ENCODE data around the gene LARGE1.

Gene LARGE1

GRCh38 chr22:33272871-33273270 is 647.4 kb downstream of the LARGE1 start:
- FAIRE-seq: peak; percentile 91
- no peak for DNase-seq (ENCODE audit: insufficient read length, low spot score)
- TF ChIP-seq SPI1 (IDR thresholded peaks at IDR 0.05; ENCODE audit: low read depth, low read length): peak; percentile 45
- no peak for TF ChIP-seq POLR2A (IDR thresholded peaks at IDR 0.05; ENCODE audit: low read depth, low read length)

DNA sequence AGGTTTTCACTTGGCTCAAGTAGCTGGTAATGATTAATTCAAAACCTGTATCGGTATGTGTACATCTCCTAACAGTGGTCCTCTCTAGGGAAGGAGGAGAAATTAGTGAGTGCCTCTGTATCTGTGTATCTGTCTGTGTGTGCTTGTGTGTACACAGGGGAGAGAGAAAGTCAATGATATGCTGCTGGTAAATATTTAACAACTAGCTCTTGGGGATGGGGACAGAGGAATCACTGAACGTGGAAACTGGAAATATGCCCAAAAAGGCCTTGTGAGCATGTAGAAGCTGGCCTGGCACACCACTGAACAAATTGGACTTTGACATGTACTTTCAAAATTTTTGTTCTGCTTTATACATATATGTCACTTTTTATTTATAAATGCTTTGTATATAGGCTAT is 648.1 kb downstream of the LARGE1 start:
- peak; percentile 52 for FAIRE-seq
- no peak for DNase-seq (ENCODE audit: insufficient read length, low spot score)
- TF ChIP-seq SPI1 (IDR thresholded peaks at IDR 0.05; ENCODE audit: low read depth, low read length) (no peak), TAF1 (IDR thresholded peaks at IDR 0.05; ENCODE audit: low read depth, low read length) (no peak), POLR2AphosphoS5 (IDR thresholded peaks at IDR 0.05; ENCODE audit: low read depth, low read length) (no peak), POU2F2 (IDR thresholded peaks at IDR 0.05; ENCODE audit: low read depth, low read length) (no peak), PAX5 (IDR thresholded peaks at IDR 0.05; ENCODE audit: insufficient read depth, low read length, severe bottlenecking) (no peak), POLR2A (IDR thresholded peaks at IDR 0.05; ENCODE audit: low read depth, low read length) (no peak)

DNA sequence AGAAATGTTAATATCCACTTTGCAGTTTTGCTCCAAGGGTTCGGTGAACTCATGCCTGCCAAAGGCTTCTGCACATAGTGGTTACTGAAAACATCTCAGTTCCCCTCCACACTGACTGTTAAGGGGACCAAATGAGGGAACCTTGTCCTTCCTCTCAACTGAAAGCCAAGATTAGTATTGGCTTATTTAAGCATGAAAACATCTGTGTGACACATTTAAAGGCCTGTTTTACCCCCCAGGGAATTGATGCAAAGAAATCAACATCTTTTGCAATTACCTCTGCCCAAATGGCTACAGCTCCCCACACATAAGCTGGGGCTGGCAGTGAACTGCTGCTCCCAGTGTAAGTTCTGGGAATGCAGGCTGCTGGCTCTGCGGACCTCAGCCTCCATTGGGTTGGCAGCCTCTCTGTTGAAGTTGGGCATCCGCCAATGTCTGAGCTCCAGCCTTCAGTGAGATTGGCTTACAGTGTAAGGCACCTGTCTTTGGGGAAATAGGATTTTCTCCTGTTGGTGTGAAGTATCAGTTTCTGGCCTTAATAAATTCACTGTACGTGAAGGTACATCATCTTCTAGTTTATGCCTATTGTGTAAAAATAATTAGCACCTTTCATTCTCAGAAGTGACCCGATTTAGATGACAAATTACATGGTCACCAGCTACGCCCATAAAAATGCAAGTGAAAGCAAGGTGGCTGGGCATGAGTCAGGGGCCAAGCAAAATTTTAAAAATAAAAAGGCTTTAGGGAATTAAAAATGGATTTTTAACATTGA is 648.7 kb downstream of the LARGE1 start:
- peak; percentile 95 for FAIRE-seq
- TF ChIP-seq TAF1 (IDR thresholded peaks at IDR 0.05; ENCODE audit: low read depth, low read length) (no peak), SPI1 (IDR thresholded peaks at IDR 0.05; ENCODE audit: low read depth, low read length) (peak; percentile 98), PAX5 (IDR thresholded peaks at IDR 0.05; ENCODE audit: insufficient read depth, low read length, severe bottlenecking) (no peak), POLR2A (IDR thresholded peaks at IDR 0.05; ENCODE audit: low read depth, low read length) (no peak), POLR2AphosphoS5 (IDR thresholded peaks at IDR 0.05; ENCODE audit: low read depth, low read length) (no peak), POU2F2 (IDR thresholded peaks at IDR 0.05; ENCODE audit: low read depth, low read length) (0 out of 2 replicates have a peak, but pooled peaks have one; percentile 45)
- peak; percentile 28 for DNase-seq (ENCODE audit: insufficient read length, low spot score)

- FAIRE-seq (peak; percentile 33), DNase-seq (ENCODE audit: insufficient read length, low spot score) (no peak)
- TF ChIP-seq TAF1 (IDR thresholded peaks at IDR 0.05; ENCODE audit: low read depth, low read length) (no peak), SPI1 (IDR thresholded peaks at IDR 0.05; ENCODE audit: low read depth, low read length) (no peak), POLR2AphosphoS5 (IDR thresholded peaks at IDR 0.05; ENCODE audit: low read depth, low read length) (no peak), POLR2A (IDR thresholded peaks at IDR 0.05; ENCODE audit: low read depth, low read length) (no peak)
Observed at GRCh38 chr22:33270596-33270995, 649.7 kb downstream of the LARGE1 start.

DNA sequence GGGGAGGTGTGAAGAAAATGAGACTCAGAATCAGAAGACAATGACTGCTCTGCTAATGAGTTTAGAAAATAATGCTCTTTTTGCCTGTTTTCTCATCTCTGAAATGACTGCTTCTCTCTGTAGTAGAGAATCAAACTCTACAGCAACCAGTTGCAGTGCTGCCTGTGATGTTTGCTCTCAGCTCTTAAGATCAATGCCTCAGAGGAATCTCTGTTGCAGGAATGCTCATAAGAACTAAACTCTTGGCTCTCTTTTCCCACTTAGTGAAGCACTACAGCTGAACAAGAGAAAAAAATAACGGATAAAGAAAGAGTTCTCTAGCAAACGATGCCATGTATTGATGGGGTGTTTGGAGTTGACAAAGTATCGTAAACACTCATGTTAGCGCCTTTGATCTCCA is 658.6 kb downstream of the LARGE1 start:
- FAIRE-seq (no peak), DNase-seq (ENCODE audit: insufficient read length, low spot score) (no peak)
- no peak for TF ChIP-seq POU2F2 (IDR thresholded peaks at IDR 0.05; ENCODE audit: low read depth, low read length)
- TF ChIP-seq SPI1 (IDR thresholded peaks at IDR 0.05; ENCODE audit: low read depth, low read length): no peak
- TF ChIP-seq TAF1 (IDR thresholded peaks at IDR 0.05; ENCODE audit: low read depth, low read length): no peak
- no peak for TF ChIP-seq PAX5 (IDR thresholded peaks at IDR 0.05; ENCODE audit: insufficient read depth, low read length, severe bottlenecking)
- no peak for TF ChIP-seq POLR2A (IDR thresholded peaks at IDR 0.05; ENCODE audit: low read depth, low read length)
- TF ChIP-seq POLR2AphosphoS5 (IDR thresholded peaks at IDR 0.05; ENCODE audit: low read depth, low read length): no peak

DNA sequence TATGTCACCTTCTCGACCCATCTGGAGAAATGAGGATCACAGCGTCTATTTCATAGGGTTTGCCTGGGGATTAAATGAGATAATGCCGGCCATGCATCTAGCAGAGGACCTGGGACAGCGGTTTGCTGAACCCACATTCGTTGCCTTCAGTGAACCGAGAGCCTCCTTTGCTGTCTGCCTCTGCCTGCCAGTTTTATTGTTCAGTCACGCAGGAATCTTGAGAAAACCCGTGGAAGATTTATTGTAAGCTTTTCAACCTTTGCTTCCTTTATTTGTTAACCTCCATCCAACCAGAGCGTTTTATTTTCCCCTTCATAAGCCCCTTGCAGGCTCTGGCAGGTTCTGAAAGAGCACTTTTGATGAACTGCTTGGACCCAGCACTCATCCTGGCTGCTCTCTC is 659.8 kb downstream of the LARGE1 start:
- FAIRE-seq: no peak
- no peak for TF ChIP-seq SPI1 (IDR thresholded peaks at IDR 0.05; ENCODE audit: low read depth, low read length)
- no peak for TF ChIP-seq POU2F2 (IDR thresholded peaks at IDR 0.05; ENCODE audit: low read depth, low read length)
- no peak for TF ChIP-seq POLR2AphosphoS5 (IDR thresholded peaks at IDR 0.05; ENCODE audit: low read depth, low read length)
- TF ChIP-seq PAX5 (IDR thresholded peaks at IDR 0.05; ENCODE audit: insufficient read depth, low read length, severe bottlenecking): no peak
- TF ChIP-seq POLR2A (IDR thresholded peaks at IDR 0.05; ENCODE audit: low read depth, low read length): no peak
- no peak for TF ChIP-seq TAF1 (IDR thresholded peaks at IDR 0.05; ENCODE audit: low read depth, low read length)
- no peak for DNase-seq (ENCODE audit: insufficient read length, low spot score)

- peak; percentile 78 for FAIRE-seq
- TF ChIP-seq SPI1 (IDR thresholded peaks at IDR 0.05; ENCODE audit: low read depth, low read length) (peak; percentile 84), POU2F2 (IDR thresholded peaks at IDR 0.05; ENCODE audit: low read depth, low read length) (no peak)
- DNase-seq (ENCODE audit: insufficient read length, low spot score): no peak
Observed at GRCh38 chr22:33255791-33256190, 664.5 kb downstream of the LARGE1 start.

GRCh38 chr22:33248948-33249347 is 671.3 kb downstream of the LARGE1 start:
- no peak for TF ChIP-seq PAX5 (IDR thresholded peaks at IDR 0.05; ENCODE audit: insufficient read depth, low read length, severe bottlenecking)
- no peak for DNase-seq (ENCODE audit: insufficient read length, low spot score)
- FAIRE-seq: no peak

DNA sequence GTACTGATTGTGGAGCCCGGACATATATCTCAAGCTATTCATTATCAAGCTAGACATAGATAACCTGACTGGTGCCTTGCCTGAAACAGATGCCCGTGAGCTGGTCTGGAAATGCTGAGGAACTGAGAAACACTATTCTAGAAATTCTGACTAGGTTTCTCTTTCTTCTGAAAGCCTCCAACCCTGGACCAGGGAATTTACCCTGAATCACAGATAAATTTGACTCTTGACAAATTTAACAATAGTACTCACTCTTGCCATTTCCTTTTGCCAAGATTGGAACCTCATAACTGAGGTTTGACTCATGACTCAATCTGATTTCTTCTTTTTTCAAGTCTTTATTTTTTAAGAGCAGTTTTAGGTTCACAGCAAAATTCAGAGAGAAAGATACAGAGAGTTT is 672.5 kb downstream of the LARGE1 start:
- no peak for TF ChIP-seq TAF1 (IDR thresholded peaks at IDR 0.05; ENCODE audit: low read depth, low read length)
- TF ChIP-seq PAX5 (IDR thresholded peaks at IDR 0.05; ENCODE audit: insufficient read depth, low read length, severe bottlenecking): no peak
- TF ChIP-seq POLR2AphosphoS5 (IDR thresholded peaks at IDR 0.05; ENCODE audit: low read depth, low read length): no peak
- peak; percentile 96 for TF ChIP-seq SPI1 (IDR thresholded peaks at IDR 0.05; ENCODE audit: low read depth, low read length)
- DNase-seq (ENCODE audit: insufficient read length, low spot score) (peak; percentile 18), FAIRE-seq (peak; percentile 62)

DNA sequence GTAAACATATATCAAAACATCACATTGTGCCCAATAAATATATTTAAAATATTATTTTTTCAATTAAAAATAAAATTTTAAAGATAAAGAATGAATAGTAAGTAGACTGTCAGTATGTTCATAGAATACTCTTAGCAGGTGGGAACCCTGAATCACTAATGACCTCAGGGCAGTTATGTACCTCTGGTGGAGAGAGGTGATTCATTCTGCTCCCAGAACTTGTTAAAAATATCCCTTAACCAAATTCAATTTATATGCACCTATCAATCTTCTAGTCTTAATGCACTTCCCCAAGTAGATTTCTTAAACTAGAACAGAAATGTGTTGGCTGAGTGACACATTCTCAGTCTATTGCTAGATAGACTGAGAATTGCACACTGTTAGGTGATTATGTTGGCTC is 678.2 kb downstream of the LARGE1 start:
- FAIRE-seq: no peak
- no peak for TF ChIP-seq POU2F2 (IDR thresholded peaks at IDR 0.05; ENCODE audit: low read depth, low read length)
- TF ChIP-seq POLR2AphosphoS5 (IDR thresholded peaks at IDR 0.05; ENCODE audit: low read depth, low read length): no peak
- no peak for TF ChIP-seq POLR2A (IDR thresholded peaks at IDR 0.05; ENCODE audit: low read depth, low read length)
- TF ChIP-seq TAF1 (IDR thresholded peaks at IDR 0.05; ENCODE audit: low read depth, low read length): no peak
- no peak for TF ChIP-seq PAX5 (IDR thresholded peaks at IDR 0.05; ENCODE audit: insufficient read depth, low read length, severe bottlenecking)
- no peak; the same call in 1 of the 2 replicates for TF ChIP-seq SPI1 (IDR thresholded peaks at IDR 0.05; ENCODE audit: low read depth, low read length)
- no peak for DNase-seq (ENCODE audit: insufficient read length, low spot score)
